RWPE2 (cell line): ENCODE results near the gene UST.

ENCODE experiments used
- ATAC-seq: fragments of 200-7000 bp; cut with Tn5 transposase; 3 replicates; pipeline ENCODE4 v1.9.1; 2021; ENCODE audit warnings: low read depth
- DNase-seq: peaks from one replicate; pipeline ENCODE4 v3.0.0-alpha.2; 2020; ENCODE audit warnings: low spot score
- H3K27ac ChIP-seq: fragments of 450-650 bp; 2 replicates; pipeline ENCODE4 v1.5.1; 2017; ENCODE audit warnings: mild to moderate bottlenecking; ENCODE audit not compliant: poor library complexity, severe bottlenecking
- H3K27me3 ChIP-seq: fragments of 250-450 bp; sonication (Bioruptor Pico); 2 replicates; pipeline ENCODE4 v1.5.1; 2021; ENCODE audit warnings: mild to moderate bottlenecking, moderate library complexity; ENCODE audit not compliant: insufficient read depth, poor library complexity, severe bottlenecking
- H3K36me3 ChIP-seq: fragments of 250-450 bp; sonication (Bioruptor Pico); 2 replicates; pipeline ENCODE4 v1.5.1; 2020; ENCODE audit warnings: low read depth, mild to moderate bottlenecking, moderate library complexity
- H3K4me1 ChIP-seq: fragments of 250-450 bp; sonication (Bioruptor Pico); 2 replicates; pipeline ENCODE4 v1.5.1; 2021; ENCODE audit warnings: mild to moderate bottlenecking, moderate library complexity; ENCODE audit not compliant: insufficient read depth, poor library complexity, severe bottlenecking
- H3K4me3 ChIP-seq: fragments of 250-450 bp; sonication (Bioruptor Pico); 2 replicates; pipeline ENCODE4 v1.5.1; 2021; ENCODE audit warnings: mild to moderate bottlenecking, moderate library complexity; ENCODE audit not compliant: severe bottlenecking
- H3K9me3 ChIP-seq: fragments of 250-450 bp; sonication (Bioruptor Pico); 2 replicates; pipeline ENCODE4 v1.5.1; 2021; ENCODE audit warnings: mild to moderate bottlenecking, moderate library complexity; ENCODE audit not compliant: severe bottlenecking
- TF ChIP-seq, protein P1 (sequence below): fragments of 450-650 bp; IDR thresholded peaks from one replicate; pipeline ENCODE4 v1.5.1; 2017; ENCODE audit warnings: mild to moderate bottlenecking, moderate library complexity; ENCODE audit not compliant: poor library complexity, severe bottlenecking

Gene UST

GRCh38 chr6:148969603-148970061 is 222.8 kb downstream of the UST start:
- Histone ChIP-seq H3K36me3 (no peaks in the 10 kb centered on the region), H3K27ac (no peak overlapping the region), H3K9me3 (no peaks in the 10 kb centered on the region), H3K27me3 (no peaks in the 10 kb centered on the region), H3K4me1 (no peaks in the 10 kb centered on the region), H3K4me3 (no peak overlapping the region)
- ATAC-seq, result no peak
- TF ChIP-seq, protein P1, sequence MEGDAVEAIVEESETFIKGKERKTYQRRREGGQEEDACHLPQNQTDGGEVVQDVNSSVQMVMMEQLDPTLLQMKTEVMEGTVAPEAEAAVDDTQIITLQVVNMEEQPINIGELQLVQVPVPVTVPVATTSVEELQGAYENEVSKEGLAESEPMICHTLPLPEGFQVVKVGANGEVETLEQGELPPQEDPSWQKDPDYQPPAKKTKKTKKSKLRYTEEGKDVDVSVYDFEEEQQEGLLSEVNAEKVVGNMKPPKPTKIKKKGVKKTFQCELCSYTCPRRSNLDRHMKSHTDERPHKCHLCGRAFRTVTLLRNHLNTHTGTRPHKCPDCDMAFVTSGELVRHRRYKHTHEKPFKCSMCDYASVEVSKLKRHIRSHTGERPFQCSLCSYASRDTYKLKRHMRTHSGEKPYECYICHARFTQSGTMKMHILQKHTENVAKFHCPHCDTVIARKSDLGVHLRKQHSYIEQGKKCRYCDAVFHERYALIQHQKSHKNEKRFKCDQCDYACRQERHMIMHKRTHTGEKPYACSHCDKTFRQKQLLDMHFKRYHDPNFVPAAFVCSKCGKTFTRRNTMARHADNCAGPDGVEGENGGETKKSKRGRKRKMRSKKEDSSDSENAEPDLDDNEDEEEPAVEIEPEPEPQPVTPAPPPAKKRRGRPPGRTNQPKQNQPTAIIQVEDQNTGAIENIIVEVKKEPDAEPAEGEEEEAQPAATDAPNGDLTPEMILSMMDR, result no peak
- no peak for DNase-seq

DNA sequence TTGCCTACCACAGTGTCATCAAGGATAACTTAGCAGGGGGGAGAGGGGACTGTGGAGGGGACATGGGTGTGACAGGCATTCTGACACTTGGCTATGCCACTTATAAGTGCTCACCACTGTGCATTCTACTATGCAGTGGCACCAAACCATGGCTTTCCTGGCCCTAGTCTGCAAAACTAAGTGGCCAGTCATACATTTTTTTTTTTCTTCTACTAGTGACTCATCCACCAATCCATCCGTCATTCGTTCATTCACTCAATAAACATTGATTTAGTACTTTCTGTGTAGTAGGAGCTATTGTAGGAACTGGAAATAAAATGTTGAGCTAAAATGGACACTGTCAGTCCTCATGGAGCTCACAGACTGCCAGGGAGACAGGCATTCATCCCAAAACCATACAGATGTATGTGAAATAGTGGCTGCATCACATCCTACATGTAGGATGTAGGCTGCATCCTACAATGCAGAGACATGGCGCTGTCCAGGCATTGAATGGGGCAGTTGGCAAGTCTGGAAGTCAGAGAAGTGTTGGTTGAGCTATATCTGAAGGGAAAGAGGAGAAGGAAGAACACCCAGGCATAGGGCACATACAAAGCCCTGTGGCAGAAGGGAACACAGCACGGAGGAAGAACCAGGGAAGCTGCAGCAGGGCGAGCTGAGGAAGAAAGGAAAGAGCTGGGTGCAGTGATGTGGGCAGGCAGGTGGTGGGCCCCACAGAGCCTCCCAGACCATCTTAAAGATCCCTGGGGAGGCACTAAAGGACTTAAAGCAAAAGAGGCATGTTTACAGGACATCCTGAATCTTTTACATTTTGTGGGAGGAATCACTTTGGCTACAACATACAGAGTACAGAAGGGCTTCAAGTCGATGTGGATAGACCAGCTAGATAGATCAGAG is 224.4 kb downstream of the UST start:
- 0 out of 3 replicates have a peak, but pooled peaks have one; percentile 11 for ATAC-seq
- H3K27ac ChIP-seq, result no peak overlapping the region
- H3K36me3 ChIP-seq, result no peaks in the 10 kb centered on the region
- no peaks in the 10 kb centered on the region for H3K9me3 ChIP-seq
- no peak for DNase-seq
- TF ChIP-seq, protein P1, result no peak
- H3K4me1 ChIP-seq, result no peaks in the 10 kb centered on the region
- H3K27me3 ChIP-seq, result no peaks in the 10 kb centered on the region
- no peak overlapping the region for H3K4me3 ChIP-seq

DNA sequence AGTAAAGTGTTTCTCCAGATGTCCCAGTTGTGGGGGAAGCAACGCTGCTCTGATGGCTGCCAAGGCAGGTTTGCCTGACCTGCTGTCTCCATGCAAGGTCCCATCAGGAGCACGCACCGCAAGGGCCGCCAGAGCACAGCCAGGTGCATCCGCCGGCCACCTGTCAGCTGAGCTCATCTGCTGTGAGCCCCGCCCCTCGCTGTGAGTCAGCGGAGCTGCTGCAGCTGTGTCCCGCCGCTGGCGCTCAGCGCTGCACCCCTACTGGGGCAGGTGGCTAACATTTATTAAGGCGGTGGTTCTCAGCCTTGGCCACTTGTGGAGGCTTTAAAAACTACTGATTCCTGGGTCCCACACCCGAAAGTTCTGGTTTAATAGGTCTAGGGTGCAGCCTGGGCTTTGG is 225.7 kb downstream of the UST start:
- Histone ChIP-seq H3K4me1 (no peaks in the 10 kb centered on the region), H3K27ac (no peak overlapping the region), H3K27me3 (no peaks in the 10 kb centered on the region), H3K4me3 (no peak overlapping the region), H3K9me3 (no peaks in the 10 kb centered on the region), H3K36me3 (no peaks in the 10 kb centered on the region)
- ATAC-seq (peak; percentile 99), DNase-seq (peak; percentile 90)
- TF ChIP-seq, protein P1, result no peak

DNA sequence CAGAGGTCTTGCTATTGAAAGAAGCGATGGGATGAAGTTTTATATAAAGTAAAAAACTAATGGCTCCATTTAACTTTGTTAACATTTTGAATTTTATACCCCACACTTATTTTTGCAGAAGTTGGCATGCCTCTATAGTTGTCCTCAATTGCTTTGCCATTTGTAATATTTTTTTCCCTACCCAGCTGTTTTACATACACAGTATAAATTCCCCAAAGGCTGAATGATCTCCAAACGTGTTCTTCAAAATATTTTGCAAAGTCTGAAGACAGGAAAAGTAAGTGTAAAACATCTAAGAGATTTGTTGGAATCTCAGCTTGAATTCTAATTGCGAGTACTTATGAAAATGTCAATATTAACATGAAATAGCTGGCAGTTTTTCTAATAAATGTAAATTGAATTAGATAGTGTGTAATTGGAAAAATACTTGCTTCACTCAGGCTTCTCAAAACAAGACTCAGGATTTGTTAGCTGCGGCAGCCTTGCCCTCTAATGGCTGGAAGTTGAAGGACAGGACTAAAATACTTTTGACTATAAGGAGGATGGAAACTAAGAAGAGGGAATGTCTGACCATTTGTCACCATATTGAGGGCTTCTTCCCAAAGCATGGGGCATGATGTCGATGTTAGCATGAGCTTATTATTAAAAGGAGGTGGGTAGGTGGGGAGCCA is 226.8 kb downstream of the UST start:
- TF ChIP-seq, protein P1, result peak; percentile 48
- Histone ChIP-seq H3K9me3 (no peaks in the 10 kb centered on the region), H3K36me3 (no peaks in the 10 kb centered on the region), H3K27ac (no peak overlapping the region), H3K27me3 (no peaks in the 10 kb centered on the region), H3K4me1 (no peaks in the 10 kb centered on the region), H3K4me3 (no peak overlapping the region)
- DNase-seq (no peak), ATAC-seq (no peak)
